Body of pancreas (tissue), 4 donors: ENCODE measurements around the gene P3R3URF. TPM values are rescaled to one million over a fixed set of nuclear protein-coding genes. Genes with fewer than 3 reads are reported as not detected.

Experiments used
- ATAC-seq: fragments of 150-250 bp; one replicate; pipeline ENCODE4 v1.9.1; 2016
- DNase-seq, 4 donors: peaks; one replicate each; pipeline ENCODE4 v3.0.0-alpha.2; 2019
- H3K27ac ChIP-seq, 4 donors: fragments of 200-600 bp; sonication (generic); 1 replicate in 3 of 4; 2 replicates in 1 of 4; pipeline versions ENCODE4 v1.5.1 to v1.6.1; 2016 to 2019; ENCODE audit warnings: mild to moderate bottlenecking in 1 of 4, mixed read lengths in 1 of 4, moderate library complexity in 1 of 4
- H3K27me3 ChIP-seq, 2 donors: fragments of 200-600 bp; sonication (generic); one replicate each; pipeline ENCODE4 v1.6.0; 2016; ENCODE audit warnings: mild to moderate bottlenecking in 1 of 2
- H3K36me3 ChIP-seq, 2 donors: fragments of 200-600 bp; sonication (generic); replicated peaks in 1 of 2; 2 replicates each; pipeline ENCODE4 v1.5.1; 2016; ENCODE audit warnings: low read depth in 2 of 2; ENCODE audit not compliant: insufficient read depth in 1 of 2
- H3K4me1 ChIP-seq: fragments of 200-600 bp; sonication (generic); one replicate; pipeline ENCODE4 v1.6.0; 2016
- H3K4me3 ChIP-seq, 2 donors: fragments of 200-600 bp; sonication (generic); 1 replicate in 1 of 2; 2 replicates in 1 of 2; pipeline ENCODE4 v1.5.1; 2016 to 2019
- H3K9me3 ChIP-seq, 3 donors: fragments of 200-600 bp; sonication (generic); 1 replicate in 2 of 3; 2 replicates in 1 of 3; pipeline ENCODE4 v1.5.1; 2016
- CTCF ChIP-seq, 7 experiments: fragments of 450-650 bp in 4 of 7; fragments of 200-600 bp in 3 of 7; sonication (generic) in 3 of 7; IDR thresholded peaks; one replicate each; pipeline ENCODE4 v1.5.1; 2016 to 2019; ENCODE audit warnings: antibody characterized with exemption in 7 of 7
- POLR2A ChIP-seq, 3 donors: fragments of 450-650 bp; IDR thresholded peaks; one replicate each; pipeline ENCODE4 v1.6.1; 2016; ENCODE audit warnings: antibody characterized with exemption in 3 of 3, mild to moderate bottlenecking in 2 of 3
- WGBS, 2 donors: methylation state at CpG; one replicate each; pipeline ENCODE4 v1.1.5; 2017; 5-methylcytosine and 5-hydroxymethylcytosine counted together
- intact Hi-C: fragments of 100-400 bp; cut with DNase I; formaldehyde crosslinking; loops from one replicate; pipeline ENCODE4 v1.15.1; 2023
- small RNA-seq: library from RNA; depleted of rRNA; stranded (forward); fragments of <200 nt; gene quantifications from one replicate; pipeline ENCODE3, GENCODE V24; 2016
- total RNA-seq, 2 donors: library from RNA; depleted of rRNA; stranded (reverse); fragments of >200 nt; gene quantifications; one replicate each; pipeline ENCODE4 v1.1.0, GENCODE V29; 2016

Gene P3R3URF
- total RNA-seq, 2 donors from 2014 or later: not detected

- Histone ChIP-seq H3K36me3 (no peaks in the 10 kb centered on the region), H3K4me3 (no peak overlapping the region), H3K27me3 (peaks cover 0 to 10% of the 10 kb centered on the region in 2 donors), H3K27ac (no peak overlapping the region), H3K4me1 (peaks cover 11% of the 10 kb centered on the region), H3K9me3 (no peaks in the 10 kb centered on the region)
- intact Hi-C loops: no loop called here
- no peak for TF ChIP-seq CTCF (IDR thresholded peaks at IDR 0.05)
- no peak for TF ChIP-seq POLR2A (IDR thresholded peaks at IDR 0.05)
- WGBS, 2 donors: 53 to 70% methylated on average over 1 of the region's 1 CpG
- ATAC-seq (no peak), DNase-seq (no peak)
Measured at GRCh38 chr1:46130121-46130520, 46.2 kb downstream of the P3R3URF start.

GRCh38 chr1:46128344-46128743, 47.9 kb downstream of the P3R3URF start:
- Histone ChIP-seq H3K4me3 (no peak overlapping the region), H3K36me3 (no peaks in the 10 kb centered on the region), H3K27ac (no peak overlapping the region), H3K9me3 (no peaks in the 10 kb centered on the region), H3K27me3 (peaks cover 0 to 10% of the 10 kb centered on the region in 2 donors), H3K4me1 (peaks cover 5% of the 10 kb centered on the region)
- TF ChIP-seq POLR2A (IDR thresholded peaks at IDR 0.05): no peak
- WGBS, 2 donors: 81% methylated on average over 3 of the region's 3 CpGs
- intact Hi-C loops: no loop called here
- no peak for DNase-seq
- no peak for ATAC-seq

Small RNA genes within 50 kb of the gene (small RNA-seq; reads per million reads assigned to genes)
- gene AL672043.1: not detected

Other genes with a start within 250 kb of the P3R3URF start
- gene PIK3R3, start 43.9 kb downstream of the P3R3URF start, total RNA-seq: 10 to 100 TPM in 1 of 2 donors, 1 to 10 TPM in 1; 6.2 to 12.9 TPM
- 1 to 10 TPM in 1 of 2 donors, under 1 TPM in 1; 0.66 to 5.2 TPM for gene TSPAN1, start 1.4 kb downstream of the P3R3URF start, total RNA-seq
- gene POMGNT1, start 21.9 kb upstream of the P3R3URF start, total RNA-seq: 10 to 100 TPM; 31.9 to 36.3 TPM
- 1 to 10 TPM in 1 of 2 donors, not detected in 1; 1.6 TPM for gene LURAP1, start 26.8 kb upstream of the P3R3URF start, total RNA-seq
- under 1 TPM in 1 of 2 donors, not detected in 1; under 0.01 TPM for gene RAD54L, start 71.3 kb upstream of the P3R3URF start, total RNA-seq
- 10 to 100 TPM; 36.6 to 59.0 TPM for gene LRRC41, start 127.1 kb upstream of the P3R3URF start, total RNA-seq
- 100 to 1,000 TPM in 1 of 2 donors, 10 to 100 TPM in 1; 92.4 to 195 TPM for gene UQCRH, start 127.2 kb upstream of the P3R3URF start, total RNA-seq
- 10 to 100 TPM; 15.6 to 26.0 TPM for gene NSUN4, start 164.3 kb upstream of the P3R3URF start, total RNA-seq
- gene FAAH, start 217.8 kb upstream of the P3R3URF start, total RNA-seq: 10 to 100 TPM; 47.0 to 86.4 TPM